Ishikawa (cell line): ENCODE data around the gene LINS1.

Source experiments
- RAD21 ChIP-seq: IDR thresholded peaks from 2 replicates; pipeline ENCODE4 v1.6.1; 2012; ENCODE audit warnings: low read depth
- TF ChIP-seq, protein P1 (sequence below): IDR thresholded peaks from 2 replicates; pipeline ENCODE4 v1.6.1; 2012; ENCODE audit warnings: low read depth, mild to moderate bottlenecking

DNA sequence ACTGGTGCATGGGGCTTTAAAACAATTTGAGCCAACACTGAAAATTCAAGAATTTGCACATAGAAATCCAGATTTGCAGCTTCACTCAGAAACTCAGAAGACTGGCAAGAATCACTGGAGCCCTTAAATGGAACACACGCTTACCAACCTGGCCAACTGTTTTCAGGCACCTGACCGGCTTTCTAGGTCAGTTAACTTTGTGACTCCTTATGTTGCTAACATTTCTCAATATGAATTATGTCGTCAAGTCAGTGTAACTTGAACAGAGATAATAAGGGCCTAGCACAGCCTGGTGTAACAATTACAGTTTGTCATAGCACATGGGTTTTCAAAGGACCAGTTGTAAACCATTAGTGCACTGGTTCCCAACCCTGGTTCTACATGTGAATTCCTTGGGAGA lies 80.1 kb downstream of the LINS1 start:
- TF ChIP-seq, protein P1, sequence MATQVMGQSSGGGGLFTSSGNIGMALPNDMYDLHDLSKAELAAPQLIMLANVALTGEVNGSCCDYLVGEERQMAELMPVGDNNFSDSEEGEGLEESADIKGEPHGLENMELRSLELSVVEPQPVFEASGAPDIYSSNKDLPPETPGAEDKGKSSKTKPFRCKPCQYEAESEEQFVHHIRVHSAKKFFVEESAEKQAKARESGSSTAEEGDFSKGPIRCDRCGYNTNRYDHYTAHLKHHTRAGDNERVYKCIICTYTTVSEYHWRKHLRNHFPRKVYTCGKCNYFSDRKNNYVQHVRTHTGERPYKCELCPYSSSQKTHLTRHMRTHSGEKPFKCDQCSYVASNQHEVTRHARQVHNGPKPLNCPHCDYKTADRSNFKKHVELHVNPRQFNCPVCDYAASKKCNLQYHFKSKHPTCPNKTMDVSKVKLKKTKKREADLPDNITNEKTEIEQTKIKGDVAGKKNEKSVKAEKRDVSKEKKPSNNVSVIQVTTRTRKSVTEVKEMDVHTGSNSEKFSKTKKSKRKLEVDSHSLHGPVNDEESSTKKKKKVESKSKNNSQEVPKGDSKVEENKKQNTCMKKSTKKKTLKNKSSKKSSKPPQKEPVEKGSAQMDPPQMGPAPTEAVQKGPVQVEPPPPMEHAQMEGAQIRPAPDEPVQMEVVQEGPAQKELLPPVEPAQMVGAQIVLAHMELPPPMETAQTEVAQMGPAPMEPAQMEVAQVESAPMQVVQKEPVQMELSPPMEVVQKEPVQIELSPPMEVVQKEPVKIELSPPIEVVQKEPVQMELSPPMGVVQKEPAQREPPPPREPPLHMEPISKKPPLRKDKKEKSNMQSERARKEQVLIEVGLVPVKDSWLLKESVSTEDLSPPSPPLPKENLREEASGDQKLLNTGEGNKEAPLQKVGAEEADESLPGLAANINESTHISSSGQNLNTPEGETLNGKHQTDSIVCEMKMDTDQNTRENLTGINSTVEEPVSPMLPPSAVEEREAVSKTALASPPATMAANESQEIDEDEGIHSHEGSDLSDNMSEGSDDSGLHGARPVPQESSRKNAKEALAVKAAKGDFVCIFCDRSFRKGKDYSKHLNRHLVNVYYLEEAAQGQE = no peak
- TF ChIP-seq RAD21 = no peak
